Ovary (tissue), 9 donors: Measurements from ENCODE around the gene ULBP1. TPM values are rescaled to one million over a fixed set of nuclear protein-coding genes. Genes with fewer than 3 reads are reported as not detected.
A peak's percentile ranks its signal among the peaks of the same experiment; 100 is the strongest.
"Not testable (repeated sequence)": the region's sequence is repeated elsewhere in the genome, so short reads cannot be mapped to it uniquely, and the experiment has no call there.

Experiments
- DNase-seq, 5 donors: peaks; one replicate each; pipeline ENCODE4 v3.0.0-alpha.2; 2019 to 2020
- H3K27ac ChIP-seq, 2 donors: fragments of 200-600 bp; one replicate each; pipeline versions ENCODE4 v1.5.1 to v1.8.0; 2019 to 2022
- H3K27me3 ChIP-seq: fragments of 200-600 bp; one replicate; pipeline ENCODE4 v1.8.0; 2022
- H3K36me3 ChIP-seq: fragments of 200-600 bp; sonication (generic); one replicate; pipeline ENCODE4 v1.5.1; 2019
- H3K4me1 ChIP-seq: one replicate; pipeline ENCODE4 v1.8.1; 2013; ENCODE audit warnings: mild to moderate bottlenecking, moderate library complexity; ENCODE audit not compliant: insufficient read depth
- H3K4me3 ChIP-seq: fragments of 200-600 bp; sonication (generic); one replicate; pipeline ENCODE4 v1.5.1; 2017
- H3K9me3 ChIP-seq, 2 donors: fragments of 200-600 bp in 1 of 2; sonication (generic) in 1 of 2; one replicate each; pipeline versions ENCODE4 v1.5.1 to v1.8.1; 2013 to 2019; ENCODE audit warnings: mild to moderate bottlenecking in 1 of 2, moderate library complexity in 1 of 2
- EP300 ChIP-seq: sonication (generic); formaldehyde crosslinking; IDR thresholded peaks from one replicate; pipeline ENCODE4 v1.6.1; 2017; ENCODE audit warnings: antibody characterized with exemption
- POLR2A ChIP-seq: fragments of 450-650 bp; IDR thresholded peaks from one replicate; pipeline ENCODE4 v1.6.1; 2017; ENCODE audit warnings: antibody characterized with exemption, mild to moderate bottlenecking, moderate library complexity
- whole genome bisulfite sequencing, 3 donors: extraction: QIAGEN DNeasy Blood & Tissue Kit in 1 of 3; methylation state at CpG; one replicate each; pipeline versions ENCODE4 v1.1.5 to v1.1.7; 2013 to 2017; 5-methylcytosine and 5-hydroxymethylcytosine counted together
- intact Hi-C, 4 donors: fragments of 100-400 bp; cut with DNase I; formaldehyde crosslinking; loops; one replicate each; pipeline versions ENCODE4 v1.11.0 to v1.15.1; 2022 to 2023
- polyA plus RNA-seq, 2 donors: library from polyadenylated mRNA; stranded (reverse); fragments of 200-250 nt in 1 of 2; fragments of 350-450 nt in 1 of 2; fragmentation: Illumina TruSeq in 1 of 2; extraction: RNeasy Lipid Tissue Mini Kit (QIAGEN cat#74804) in 1 of 2; gene quantifications; one replicate each; pipeline ENCODE4 v1.2.3, GENCODE V29; 2013 to 2014
- total RNA-seq, 7 donors: library from RNA; depleted of rRNA in 2 of 7; stranded (reverse); fragments of >200 nt in 2 of 7; fragmentation: NEBNext Ultra II Directional in 3 of 7; extraction: Animal tissue kit (Norgen Biotek cat#: 25700) in 3 of 7; gene quantifications; one replicate each; pipeline versions ENCODE4 v1.1.0 to v1.2.4, GENCODE V29; 2016 to 2023
- TF ChIP-seq, protein P1 (sequence below), 3 donors: fragments of 450-650 bp in 2 of 3; fragments of 200-600 bp in 1 of 3; IDR thresholded peaks; one replicate each; pipeline versions ENCODE4 v1.5.1 to v1.8.0; 2016 to 2022; ENCODE audit warnings: antibody characterized with exemption in 3 of 3, mild to moderate bottlenecking in 1 of 3
- donor health status: DM: no; HTN: no; CAD: no; lungs with moderate emphysema.
- donor health status: DM: no; HTN: no; CAD: no.
- donor health status: Bipolar disorder and iron deficiency.
- donor health status: DM: yes; HTN: yes; CAD: no.
- donor health status: DM: no; HTN: no; CAD: no.
- donor health status: DM: yes; HTN: yes; CAD: no.

The ULBP1 gene
- total and polyA plus RNA-seq, 9 donors, result 0.02 to 7.7 (median 0.09) TPM; not detected in 3

DNA sequence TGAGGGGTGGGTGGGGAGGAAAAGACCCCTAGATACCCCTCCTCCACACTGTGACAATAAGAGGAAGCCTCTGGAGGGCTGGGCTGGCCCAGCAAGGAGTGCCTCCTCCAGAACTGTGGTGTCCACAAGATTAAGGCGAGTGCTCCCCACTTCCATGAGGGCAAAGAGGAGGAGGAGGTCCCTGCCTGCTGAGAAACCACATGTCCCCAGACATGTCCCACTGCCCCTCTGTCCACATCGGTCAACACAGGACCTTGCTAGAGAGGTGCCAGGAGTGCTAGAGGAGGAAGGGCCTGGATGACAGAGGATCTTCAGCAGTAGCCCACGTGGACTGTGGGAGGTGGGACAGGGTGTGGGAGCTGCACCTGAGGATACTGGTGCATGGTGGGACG, 43.9 kb upstream of the ULBP1 start:
- 88 to 93% (median 89%) methylated on average over 4 of the region's 4 CpGs for WGBS, 3 donors
- no peak overlapping the region for H3K27ac ChIP-seq
- no peaks in the 10 kb centered on the region for H3K27me3 ChIP-seq
- no peaks in the 10 kb centered on the region for H3K36me3 ChIP-seq
- peak in 2 of 5 donors; percentile 7 to 26 for DNase-seq
- intact Hi-C loops, result loop anchor here in 3 of 4 donors (5.0 to 10.0 kb wide), 3 partner anchors 55 to 375 kb away; partner anchors contain the start of genes LRP11 (in 1 of the 3) and PPIL4 (in 1 of the 3)
- TF ChIP-seq, protein P1, sequence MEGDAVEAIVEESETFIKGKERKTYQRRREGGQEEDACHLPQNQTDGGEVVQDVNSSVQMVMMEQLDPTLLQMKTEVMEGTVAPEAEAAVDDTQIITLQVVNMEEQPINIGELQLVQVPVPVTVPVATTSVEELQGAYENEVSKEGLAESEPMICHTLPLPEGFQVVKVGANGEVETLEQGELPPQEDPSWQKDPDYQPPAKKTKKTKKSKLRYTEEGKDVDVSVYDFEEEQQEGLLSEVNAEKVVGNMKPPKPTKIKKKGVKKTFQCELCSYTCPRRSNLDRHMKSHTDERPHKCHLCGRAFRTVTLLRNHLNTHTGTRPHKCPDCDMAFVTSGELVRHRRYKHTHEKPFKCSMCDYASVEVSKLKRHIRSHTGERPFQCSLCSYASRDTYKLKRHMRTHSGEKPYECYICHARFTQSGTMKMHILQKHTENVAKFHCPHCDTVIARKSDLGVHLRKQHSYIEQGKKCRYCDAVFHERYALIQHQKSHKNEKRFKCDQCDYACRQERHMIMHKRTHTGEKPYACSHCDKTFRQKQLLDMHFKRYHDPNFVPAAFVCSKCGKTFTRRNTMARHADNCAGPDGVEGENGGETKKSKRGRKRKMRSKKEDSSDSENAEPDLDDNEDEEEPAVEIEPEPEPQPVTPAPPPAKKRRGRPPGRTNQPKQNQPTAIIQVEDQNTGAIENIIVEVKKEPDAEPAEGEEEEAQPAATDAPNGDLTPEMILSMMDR (IDR thresholded peaks at IDR 0.05), result no peak
- TF ChIP-seq EP300 (no peak), POLR2A (no peak)
- H3K9me3 ChIP-seq, result no peaks in the 10 kb centered on the region
- peaks cover 2% of the 10 kb centered on the region for H3K4me1 ChIP-seq
- no peak overlapping the region for H3K4me3 ChIP-seq

DNA sequence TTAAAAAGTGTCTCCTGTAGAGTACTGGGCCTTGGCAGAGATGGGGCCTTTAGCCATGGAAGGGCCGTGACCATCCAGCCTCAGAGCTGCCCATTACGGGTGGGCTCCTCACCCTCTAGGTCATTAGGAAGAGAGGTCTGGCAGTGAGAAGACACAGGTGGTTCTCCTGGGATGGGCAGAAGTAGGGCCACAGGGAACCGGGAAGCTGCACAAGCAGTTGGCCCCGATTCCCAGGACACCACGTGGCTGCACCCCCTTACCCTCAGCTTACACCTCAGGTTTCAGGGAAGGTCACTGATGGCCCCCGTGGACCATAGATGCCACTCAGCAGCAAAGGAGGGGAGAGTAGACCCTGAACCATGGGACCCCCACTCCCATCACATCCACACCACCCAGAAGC, 42.4 kb upstream of the ULBP1 start:
- Histone ChIP-seq H3K36me3 (no peaks in the 10 kb centered on the region), H3K27me3 (no peaks in the 10 kb centered on the region), H3K4me1 (peaks cover 7% of the 10 kb centered on the region), H3K27ac (no peak overlapping the region), H3K9me3 (no peaks in the 10 kb centered on the region), H3K4me3 (no peak overlapping the region)
- TF ChIP-seq POLR2A (no peak), EP300 (no peak)
- TF ChIP-seq, protein P1 (IDR thresholded peaks at IDR 0.05), result no peak
- DNase-seq, result peak in 2 of 5 donors; percentile 16 to 18
- WGBS, 3 donors, result 78 to 91% (median 90%) methylated on average over 6 of the region's 6 CpGs
- intact Hi-C loops, result loop anchor here in 3 of 4 donors (5.0 to 10.0 kb wide), 3 partner anchors 57 to 377 kb away; partner anchors contain the start of genes LRP11 (in 1 of the 3) and PPIL4 (in 1 of the 3)

DNA sequence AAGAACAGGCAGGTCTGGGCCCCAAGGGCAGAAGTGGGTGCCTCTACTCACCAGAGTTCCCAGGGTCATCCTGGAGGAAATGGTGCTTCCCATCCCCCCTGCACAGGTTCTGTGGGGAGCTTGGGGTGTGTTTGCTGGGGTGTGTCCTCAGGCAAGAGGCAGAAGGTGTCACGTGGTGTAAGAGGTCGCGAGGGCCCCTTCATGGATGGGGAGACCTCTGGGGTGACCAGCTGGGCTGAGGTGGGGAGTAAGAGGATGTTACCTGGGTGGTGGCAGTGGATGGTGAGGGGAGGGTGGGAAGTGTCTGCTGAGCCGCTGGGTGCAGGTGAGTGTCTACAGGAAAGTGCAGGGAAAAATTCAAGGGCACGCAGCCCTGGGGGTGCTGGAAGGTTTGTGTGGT, 41.7 kb upstream of the ULBP1 start:
- intact Hi-C loops, result loop anchor here in 3 of 4 donors (5.0 to 10.0 kb wide), 3 partner anchors 57 to 377 kb away; partner anchors contain the start of genes LRP11 (in 1 of the 3) and PPIL4 (in 1 of the 3)
- not testable (repeated sequence) for H3K27me3 ChIP-seq, H3K4me1 ChIP-seq, H3K27ac ChIP-seq, H3K9me3 ChIP-seq, H3K4me3 ChIP-seq, H3K36me3 ChIP-seq
- 30 to 49% (median 41%) methylated on average over 5 of the region's 5 CpGs for WGBS, 3 donors
- peak in 2 of 5 donors; percentile 22 to 29 for DNase-seq

DNA sequence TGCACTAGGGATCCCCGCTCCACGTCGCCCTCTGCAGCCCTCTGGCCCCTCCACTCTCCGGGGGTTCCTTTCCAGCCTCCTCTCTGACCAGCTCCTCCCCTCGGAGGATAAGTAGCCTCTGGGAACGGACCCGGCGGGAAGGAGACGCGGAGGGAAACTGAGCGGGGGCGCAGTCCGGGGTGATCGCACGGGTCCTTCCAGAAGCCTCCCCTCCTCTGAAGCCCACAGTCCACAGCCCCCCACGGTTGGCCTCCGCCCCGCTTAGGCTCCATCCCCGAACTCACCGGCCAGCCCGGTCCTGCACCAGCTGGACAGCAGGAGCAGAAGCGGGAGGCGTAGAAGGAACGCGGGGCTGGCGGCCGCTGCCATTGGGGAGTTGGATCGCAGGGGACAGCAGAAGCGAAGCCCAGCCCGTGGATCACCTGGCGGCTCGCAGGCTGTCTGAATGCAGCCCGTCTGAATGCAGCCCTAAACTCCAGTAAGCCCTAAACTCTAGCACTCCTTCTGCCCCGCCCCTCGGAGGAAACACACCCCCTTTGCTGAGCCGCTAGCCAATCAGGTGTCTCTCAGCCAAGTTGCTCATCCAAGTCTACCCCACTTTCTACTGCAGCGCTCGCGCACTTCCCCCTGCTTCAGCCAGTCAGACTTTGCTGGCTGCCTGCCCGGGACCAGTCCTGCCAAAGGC, 41.0 kb upstream of the ULBP1 start, which contains the start of gene RAET1G:
Gene RAET1G (minus strand): TSS at position 480 of the 685 bp plus-strand sequence. CDS start 111 bp downstream, at position 369.
- no peak for TF ChIP-seq POLR2A
- no peak for TF ChIP-seq EP300
- TF ChIP-seq, protein P1 (IDR thresholded peaks at IDR 0.05), result no peak
- Histone ChIP-seq H3K4me3 (peak within 1 kb of the TSS; percentile 47), H3K27me3 (no peaks in the 10 kb centered on the region), H3K27ac (no peak within 1 kb of the TSS), H3K36me3 (no peaks in the 10 kb centered on the region), H3K9me3 (no peaks in the 10 kb centered on the region), H3K4me1 (peaks cover 7% of the 10 kb centered on the region)
- 0% methylated on average over 37 to 40 of the region's 40 CpGs for WGBS, 3 donors
- DNase-seq, result peak; percentile 93 to 97 (median 94)
- intact Hi-C loops, result loop anchor here in 3 of 4 donors (5.0 to 10.0 kb wide), 3 partner anchors 58 to 378 kb away; partner anchors contain the start of genes LRP11 (in 1 of the 3) and PPIL4 (in 1 of the 3)
